NCI-H1092 (cell line): ENCODE results near the gene CYB5A.

Source experiments
- DNase-seq: peaks from one replicate; lab custom pipeline; 2025; lab: John Stamatoyannopoulos, UW

CYB5A gene

GRCh38 chr18:74248189-74248588 is 43.6 kb downstream of the CYB5A start:
- no peak for DNase-seq

DNA sequence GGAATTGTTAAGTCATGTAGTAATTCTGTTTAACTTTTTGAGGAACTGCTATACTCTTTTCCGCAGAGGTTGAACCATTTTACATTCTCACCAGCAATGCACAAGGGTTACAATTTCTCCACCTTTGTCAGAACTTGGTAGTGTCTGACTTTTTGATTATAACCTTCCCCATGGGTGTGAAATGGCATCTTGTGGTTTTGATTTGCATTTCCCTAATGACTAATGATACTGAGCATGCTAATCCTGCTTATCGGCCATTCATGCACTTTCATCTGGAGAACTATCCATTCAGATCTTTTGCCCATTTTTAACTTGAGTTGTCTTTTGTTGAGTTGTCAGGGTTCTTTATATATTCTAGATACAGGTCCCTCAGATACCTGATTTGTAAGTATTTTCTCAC is 47.2 kb downstream of the CYB5A start:
- no peak for DNase-seq

GRCh38 chr18:74243127-74243526 is 48.6 kb downstream of the CYB5A start:
- DNase-seq, result no peak

DNA sequence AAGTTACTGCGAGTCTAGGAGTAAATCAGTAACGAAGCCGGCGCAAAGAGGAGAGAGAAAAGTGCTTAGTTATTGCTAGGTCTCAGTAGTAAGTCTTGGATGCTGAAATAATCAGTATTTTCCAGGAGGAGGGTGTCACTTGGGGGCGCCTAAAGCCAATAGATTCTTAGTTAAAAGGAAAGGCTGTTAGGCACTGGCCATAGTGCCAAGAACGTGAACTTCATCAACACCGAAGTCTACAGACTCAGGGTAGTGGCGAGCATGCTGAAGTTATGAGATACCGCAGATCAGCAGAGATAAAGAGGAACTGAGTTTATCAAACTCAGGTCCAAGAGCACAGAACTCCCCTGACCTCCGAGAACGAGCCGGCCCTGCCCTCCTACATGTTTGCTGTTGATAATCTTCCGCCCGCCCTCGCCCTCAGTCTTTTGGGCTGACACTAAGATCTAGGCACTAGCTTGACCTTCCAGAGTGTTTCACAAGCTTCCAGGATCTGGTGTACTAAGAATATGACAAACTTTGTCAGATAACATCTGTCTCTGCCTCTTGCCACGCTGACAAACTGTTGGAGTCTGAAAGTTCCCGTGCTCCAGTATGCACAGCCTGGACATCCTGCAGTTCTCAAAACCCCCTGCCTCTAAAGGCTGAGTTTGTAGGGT is 49.2 kb downstream of the CYB5A start:
- no peak for DNase-seq

DNA sequence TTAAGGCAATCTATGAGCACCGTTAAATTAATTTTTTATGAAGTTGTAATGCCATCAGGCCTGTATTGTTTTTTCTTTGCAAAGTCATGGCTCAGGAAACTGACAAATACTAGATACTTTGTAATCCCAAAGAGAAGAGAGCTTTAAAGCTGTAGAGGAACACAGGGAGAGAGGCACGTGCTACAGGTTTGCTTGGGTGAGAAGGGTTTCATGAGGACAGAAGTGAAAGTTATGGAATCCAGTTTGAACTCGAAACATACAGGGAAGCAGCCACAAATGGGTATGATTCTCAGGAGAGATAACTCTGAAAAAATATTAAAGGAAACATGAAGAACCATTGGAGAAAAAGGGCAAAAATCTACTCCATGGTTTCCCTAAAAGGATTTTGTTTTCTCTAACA is 49.8 kb downstream of the CYB5A start:
- DNase-seq, result no peak

GRCh38 chr18:74241426-74241825 is 50.3 kb downstream of the CYB5A start:
- DNase-seq, result no peak

DNA sequence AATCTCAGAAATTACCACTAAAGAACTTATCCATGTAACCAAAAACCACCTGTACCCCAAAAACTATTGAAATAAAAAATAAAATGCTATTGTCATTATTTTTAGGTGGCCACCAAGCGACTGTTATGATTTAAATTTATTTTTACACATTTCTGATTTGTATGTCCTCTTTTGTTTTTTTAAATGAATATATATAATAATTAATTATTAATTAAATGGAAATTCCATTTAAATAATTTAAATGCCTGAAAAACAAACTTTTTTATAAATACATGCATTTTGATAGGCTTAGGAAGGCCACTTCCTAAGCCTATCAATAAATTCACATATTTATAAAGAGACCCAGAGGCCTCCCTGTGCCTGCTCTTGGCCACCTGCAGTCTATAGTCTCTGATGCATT is 52.2 kb downstream of the CYB5A start:
- no peak for DNase-seq

DNA sequence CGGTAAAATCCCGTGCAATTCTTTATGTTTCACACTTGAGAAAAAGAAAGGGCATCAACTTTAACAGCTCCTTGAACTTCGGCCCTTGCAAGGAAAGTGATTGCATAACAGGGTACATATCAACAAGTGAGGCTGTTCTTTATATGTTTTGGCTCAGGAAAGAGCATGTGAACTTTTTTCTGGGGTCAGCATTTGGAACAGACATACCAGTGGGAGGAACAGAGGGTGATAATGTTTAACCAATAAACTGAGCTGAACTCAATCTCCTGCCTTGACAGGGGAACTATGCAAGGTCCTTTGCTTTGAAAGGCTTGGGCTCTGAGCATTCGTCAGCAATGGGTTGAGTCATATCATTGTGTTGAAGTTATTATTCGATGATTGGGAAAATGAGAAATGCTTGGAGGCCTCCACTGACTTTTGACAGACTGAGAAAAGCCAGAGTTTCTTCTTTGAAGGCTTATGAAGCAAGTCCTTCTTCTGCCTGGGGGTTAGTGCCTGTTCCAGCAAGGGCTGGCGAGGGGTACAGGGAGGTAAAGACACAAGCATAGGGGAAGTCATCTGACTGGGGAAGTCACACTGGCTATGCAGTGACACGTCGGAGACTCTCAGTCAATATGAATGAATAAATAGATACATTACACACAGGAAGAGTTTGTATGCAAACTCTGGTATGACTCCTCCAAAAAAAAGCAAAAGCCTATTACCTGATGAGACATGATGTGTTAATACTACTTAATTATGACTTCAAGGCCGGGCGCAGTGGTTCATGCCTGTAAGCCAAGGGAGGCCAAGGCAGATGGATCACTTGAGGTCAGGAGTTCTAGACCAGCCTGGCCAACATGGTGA is 57.2 kb downstream of the CYB5A start:
- no peak for DNase-seq

DNA sequence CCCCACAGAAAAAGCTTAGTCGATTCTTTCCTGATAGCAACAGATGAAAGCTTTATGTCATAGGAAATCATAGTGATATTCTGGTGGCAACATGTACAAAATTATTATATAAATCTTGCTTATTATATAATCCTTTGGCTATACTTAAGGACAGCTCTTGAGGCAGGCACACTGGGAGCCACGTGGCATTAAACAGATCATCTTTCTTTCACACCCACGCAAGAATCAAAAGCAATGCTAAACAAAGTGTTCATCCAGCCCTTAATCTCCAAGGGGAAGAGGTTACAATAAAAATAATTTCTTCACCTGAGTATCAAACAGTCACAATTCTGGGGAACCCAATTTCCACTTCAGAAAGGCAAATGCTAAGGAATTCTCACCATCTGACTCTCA is 57.8 kb downstream of the CYB5A start:
- DNase-seq, result no peak

- DNase-seq, result no peak
Measured at GRCh38 chr18:74230922-74231714, 60.6 kb downstream of the CYB5A start.

DNA sequence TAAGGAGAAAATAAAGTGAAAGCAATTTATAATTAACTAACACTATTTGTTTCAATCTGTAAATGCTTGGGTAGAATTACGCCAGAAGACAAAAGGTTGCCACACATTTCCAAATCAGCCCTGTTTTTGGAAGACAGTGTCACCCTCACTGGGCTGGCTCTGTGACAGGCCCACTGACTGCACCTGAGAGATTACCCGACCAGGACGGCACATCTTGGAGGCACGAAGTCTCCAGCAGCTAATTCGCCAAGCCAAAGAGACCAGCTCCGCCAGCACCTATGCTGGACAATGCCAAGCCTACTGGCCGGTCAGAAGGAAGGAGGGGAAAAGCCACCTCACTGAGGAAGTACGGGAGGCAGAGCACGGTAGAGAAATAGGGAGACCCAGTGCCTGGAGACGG is 61.9 kb downstream of the CYB5A start:
- DNase-seq, result no peak

- DNase-seq, result no peak
Measured at GRCh38 chr18:74229005-74229404, 62.8 kb downstream of the CYB5A start.

DNA sequence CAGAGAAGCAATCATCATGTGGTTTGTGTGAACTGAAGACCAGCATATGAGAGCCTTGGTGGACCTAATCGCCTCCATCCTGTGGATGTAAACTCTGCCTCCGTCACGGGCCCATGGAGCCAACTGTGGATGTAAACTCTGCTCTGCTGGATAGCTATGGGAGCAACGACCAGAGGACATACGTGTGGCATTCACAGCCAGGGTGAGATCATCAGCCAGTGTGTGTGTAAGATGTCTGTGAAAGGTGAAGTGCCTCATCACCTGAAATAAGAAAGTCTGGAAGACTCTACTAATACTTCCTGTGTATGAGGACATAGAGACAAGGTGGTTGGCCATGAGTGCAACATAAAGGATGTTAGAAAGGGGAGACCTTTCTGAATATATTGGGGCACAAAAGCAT is 63.5 kb downstream of the CYB5A start:
- no peak for DNase-seq

- no peak for DNase-seq
Measured at GRCh38 chr18:74226666-74227065, 65.1 kb downstream of the CYB5A start.

DNA sequence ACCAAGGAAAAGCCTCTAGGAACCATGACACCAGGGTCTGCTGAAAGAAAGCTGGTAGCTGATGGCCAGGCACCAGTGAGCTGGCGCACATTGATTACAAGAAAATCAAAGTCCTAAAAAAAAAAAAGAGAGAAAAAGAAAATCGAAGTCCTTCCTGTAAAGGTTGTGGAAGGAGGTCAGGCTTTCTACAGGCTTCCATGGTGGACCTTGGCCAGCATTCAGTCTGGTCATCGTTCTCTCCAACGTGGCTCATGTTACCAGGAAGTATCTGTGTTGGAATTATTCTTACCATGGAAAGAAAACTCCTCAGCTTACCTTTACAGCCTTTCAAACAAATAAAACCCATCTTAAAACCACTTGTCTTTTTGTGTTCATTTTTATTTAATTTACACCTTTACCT is 65.6 kb downstream of the CYB5A start:
- DNase-seq, result no peak

DNA sequence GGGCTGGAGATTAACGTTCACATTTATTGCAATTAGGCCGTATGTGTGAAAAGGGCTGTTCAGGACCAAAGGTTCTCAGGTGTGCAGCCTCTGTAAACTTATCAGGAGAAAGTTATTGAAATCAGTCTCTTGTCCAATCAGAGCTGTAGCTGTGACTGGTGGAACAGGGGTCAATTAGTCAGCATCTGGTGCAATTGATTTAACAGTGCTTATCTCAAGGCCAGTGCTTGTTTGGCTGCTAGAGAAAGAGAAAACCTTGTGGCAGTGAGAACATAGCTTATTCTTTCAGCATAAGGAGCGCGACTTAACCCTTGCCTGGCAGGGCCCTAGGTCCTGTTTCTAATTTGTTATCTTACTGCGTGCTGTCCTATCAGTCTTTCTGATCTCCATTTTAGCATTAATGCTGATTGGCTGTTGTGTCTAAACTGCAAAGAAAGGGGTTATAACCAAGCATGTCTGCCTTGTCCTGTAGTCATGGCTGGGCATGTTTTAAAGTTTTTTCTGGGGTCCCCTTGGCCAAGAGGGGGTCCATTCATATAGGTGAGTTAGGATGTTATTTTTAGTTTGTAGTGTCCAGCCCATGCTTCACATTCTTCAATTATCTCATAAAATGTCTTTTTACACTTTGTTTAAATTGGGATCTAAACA is 66.4 kb downstream of the CYB5A start:
- no peak for DNase-seq

GRCh38 chr18:74222710-74223494 is 68.9 kb downstream of the CYB5A start:
- DNase-seq, result no peak

DNA sequence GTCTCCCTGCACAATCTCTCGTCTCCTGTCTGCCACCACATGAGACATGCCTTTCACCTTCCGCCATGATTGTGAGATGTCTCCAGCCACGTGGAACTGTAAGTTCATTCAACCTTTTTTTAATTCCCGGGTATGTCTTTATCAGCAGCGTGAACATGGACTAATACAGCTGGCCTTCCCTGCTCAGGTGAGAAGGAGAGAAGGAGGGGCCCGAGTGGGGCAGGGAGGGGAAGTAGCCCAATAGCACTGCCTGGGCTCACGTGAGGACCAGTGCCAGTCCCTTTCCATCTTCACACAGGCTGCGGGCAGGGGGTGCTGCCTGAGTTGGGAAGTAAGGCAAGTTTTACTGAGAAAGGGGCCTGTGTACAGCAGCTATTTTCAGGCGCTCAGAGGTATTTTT is 70.7 kb downstream of the CYB5A start:
- no peak for DNase-seq

- DNase-seq, result no peak
Measured at GRCh38 chr18:74219056-74219455, 72.7 kb downstream of the CYB5A start.

DNA sequence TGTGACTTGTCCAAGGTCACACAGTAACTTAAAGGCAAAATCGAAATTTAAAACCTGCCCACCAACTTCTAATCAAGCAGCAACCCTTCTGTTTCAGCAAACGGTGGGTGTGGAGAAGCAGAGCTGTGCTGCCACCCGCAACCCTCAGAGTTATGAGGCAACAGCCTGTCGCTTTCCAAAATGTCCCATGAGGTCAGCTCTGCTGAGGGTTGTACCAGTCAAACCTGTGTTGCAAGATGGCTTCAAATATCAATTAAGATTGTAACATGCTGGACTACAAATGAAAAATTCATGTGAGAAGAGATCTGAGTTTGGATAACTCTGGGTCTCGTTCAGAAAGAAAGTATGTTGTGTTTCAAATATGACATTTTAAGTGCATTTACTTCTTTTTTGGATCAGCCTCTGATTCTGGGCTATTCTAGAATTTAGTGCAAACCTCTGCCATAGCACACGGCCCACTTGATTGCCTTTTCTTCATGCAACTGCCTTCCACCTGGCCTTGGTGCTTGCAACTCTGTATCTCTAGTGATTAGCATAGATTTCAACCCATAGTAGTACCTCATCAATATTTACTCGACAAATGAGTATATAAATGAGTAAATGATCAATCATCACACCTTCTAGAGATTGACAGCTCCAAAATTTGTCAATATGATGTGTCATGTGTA is 74.2 kb downstream of the CYB5A start:
- no peak for DNase-seq

- DNase-seq, result no peak
Measured at GRCh38 chr18:74216661-74217110, 75.1 kb downstream of the CYB5A start.
